Activated CD4-positive, alpha-beta memory T cell treated with anti-CD3 and anti-CD28 coated beads for 36 hours (primary cell): ENCODE results near the gene SALL1. TPM values are rescaled to one million over a fixed set of nuclear protein-coding genes. Genes with fewer than 3 reads are reported as not detected.

ENCODE experiments used
- CTCF ChIA-PET: fragments of 350-600 bp; sonication (Branson Sonifier 250); formaldehyde crosslinking; loops from one replicate; lab custom pipeline; 2021; ENCODE audit warnings: antibody characterized with exemption, inconsistent platforms; lab: Charles Lee
- POLR2A ChIA-PET: fragments of 350-600 bp; sonication (Branson Sonifier 250); formaldehyde crosslinking; loops from one replicate; lab custom pipeline; 2021; ENCODE audit warnings: antibody characterized with exemption; lab: Charles Lee
- DNase-seq: peaks from one replicate; pipeline ENCODE4 v3.0.0-alpha.2; 2020
- H3K27ac Mint-ChIP-seq: one replicate; pipeline ENCODE4 v1.8.0; 2021; ENCODE audit warnings: mixed read lengths
- H3K27me3 Mint-ChIP-seq: one replicate; pipeline ENCODE4 v1.8.0; 2021; ENCODE audit warnings: mixed read lengths
- H3K36me3 Mint-ChIP-seq: one replicate; pipeline ENCODE4 v1.8.0; 2021; ENCODE audit warnings: mixed read lengths
- H3K4me1 Mint-ChIP-seq: one replicate; pipeline ENCODE4 v1.8.0; 2021; ENCODE audit warnings: low read depth, mixed read lengths
- H3K4me3 Mint-ChIP-seq: one replicate; pipeline ENCODE4 v1.8.0; 2021; ENCODE audit warnings: mild to moderate bottlenecking, mixed read lengths
- H3K9me3 Mint-ChIP-seq: one replicate; pipeline ENCODE4 v1.8.0; 2021; ENCODE audit warnings: mixed read lengths
- intact Hi-C: fragments of 100-400 bp; cut with micrococcal nuclease; formaldehyde crosslinking; loops from one replicate; pipeline ENCODE4 v1.15.1; 2023
- total RNA-seq, 2 experiments: library from RNA; stranded (reverse); gene quantifications; one replicate each; pipeline ENCODE4 v1.2.3, GENCODE V29; 2021

Gene SALL1
- total RNA-seq, 2 experiments from 2014 or later: not detected

GRCh38 chr16:51154271-51155171, 3.5 kb upstream of the SALL1 start:
- CTCF ChIA-PET: no interaction called here
- H3K27ac Mint-ChIP-seq: no peak overlapping the region
- H3K4me3 Mint-ChIP-seq: no peak overlapping the region
- H3K4me1 Mint-ChIP-seq: peaks cover 13% of the 10 kb centered on the region
- peaks cover 4% of the 10 kb centered on the region for H3K36me3 Mint-ChIP-seq
- DNase-seq: no peak
- no peaks in the 10 kb centered on the region for H3K9me3 Mint-ChIP-seq
- H3K27me3 Mint-ChIP-seq: peaks cover 61% of the 10 kb centered on the region
- intact Hi-C loops: no loop called here
- POLR2A ChIA-PET: no interaction called here

- Mint-ChIP-seq H3K36me3 (peaks cover 4% of the 10 kb centered on the region), H3K27me3 (peaks cover 68% of the 10 kb centered on the region), H3K27ac (no peak overlapping the region), H3K4me3 (no peak overlapping the region), H3K4me1 (peaks cover 13% of the 10 kb centered on the region), H3K9me3 (no peaks in the 10 kb centered on the region)
- ChIA-PET POLR2A (no interaction called here), CTCF (no interaction called here)
- intact Hi-C loops: no loop called here
- DNase-seq: no peak
Measured at GRCh38 chr16:51153577-51154031, 2.5 kb upstream of the SALL1 start.

GRCh38 chr16:51152691-51153576, 1.9 kb upstream of the SALL1 start:
- Mint-ChIP-seq H3K9me3 (no peaks in the 10 kb centered on the region), H3K4me1 (peaks cover 13% of the 10 kb centered on the region), H3K36me3 (peaks cover 4% of the 10 kb centered on the region), H3K27me3 (peaks cover 72% of the 10 kb centered on the region), H3K27ac (no peak overlapping the region), H3K4me3 (no peak overlapping the region)
- ChIA-PET POLR2A (no interaction called here), CTCF (no interaction called here)
- no peak for DNase-seq
- intact Hi-C loops: no loop called here

- H3K9me3 Mint-ChIP-seq: no peaks in the 10 kb centered on the region
- H3K4me1 Mint-ChIP-seq: peaks cover 13% of the 10 kb centered on the region
- intact Hi-C loops: no loop called here
- peaks cover 4% of the 10 kb centered on the region for H3K36me3 Mint-ChIP-seq
- POLR2A ChIA-PET: no interaction called here
- CTCF ChIA-PET: no interaction called here
- DNase-seq: no peak
- H3K27ac Mint-ChIP-seq: no peak overlapping the region
- peaks cover 69% of the 10 kb centered on the region for H3K27me3 Mint-ChIP-seq
- no peak overlapping the region for H3K4me3 Mint-ChIP-seq
Measured at GRCh38 chr16:51151961-51152663, 1.0 kb upstream of the SALL1 start.

- ChIA-PET CTCF (no interaction called here), POLR2A (no interaction called here)
- H3K4me3 Mint-ChIP-seq: no peak overlapping the region
Measured at GRCh38 chr16:51151435-51151960, 428 bp upstream of the SALL1 start.

GRCh38 chr16:51150165-51150887, 744 bp downstream of the SALL1 start:
- Mint-ChIP-seq H3K27me3 (peaks cover 65% of the 10 kb centered on the region), H3K36me3 (peaks cover 4% of the 10 kb centered on the region), H3K4me1 (peaks cover 13% of the 10 kb centered on the region), H3K9me3 (no peaks in the 10 kb centered on the region), H3K27ac (no peak overlapping the region), H3K4me3 (no peak overlapping the region)
- ChIA-PET POLR2A (no interaction called here), CTCF (no interaction called here)
- intact Hi-C loops: no loop called here
- no peak for DNase-seq

More at GRCh38 chr16:51151435-51151960, 428 bp upstream of the SALL1 start:
- Mint-ChIP-seq H3K27ac (no peak overlapping the region), H3K9me3 (no peaks in the 10 kb centered on the region), H3K36me3 (peaks cover 4% of the 10 kb centered on the region), H3K27me3 (peaks cover 66% of the 10 kb centered on the region), H3K4me1 (peaks cover 13% of the 10 kb centered on the region)
- DNase-seq: no peak
- intact Hi-C loops: no loop called here

- CTCF ChIA-PET: no interaction called here
- DNase-seq: no peak
- Mint-ChIP-seq H3K36me3 (peaks cover 4% of the 10 kb centered on the region), H3K4me1 (peaks cover 13% of the 10 kb centered on the region), H3K27ac (no peak overlapping the region), H3K9me3 (no peaks in the 10 kb centered on the region), H3K4me3 (no peak overlapping the region), H3K27me3 (peaks cover 63% of the 10 kb centered on the region)
- POLR2A ChIA-PET: no interaction called here
- intact Hi-C loops: no loop called here
Measured at GRCh38 chr16:51149721-51150164, 1.3 kb downstream of the SALL1 start.

- Mint-ChIP-seq H3K4me3 (no peak overlapping the region), H3K27ac (no peak overlapping the region), H3K27me3 (peaks cover 61% of the 10 kb centered on the region), H3K36me3 (peaks cover 3% of the 10 kb centered on the region), H3K4me1 (peaks cover 13% of the 10 kb centered on the region), H3K9me3 (no peaks in the 10 kb centered on the region)
- ChIA-PET POLR2A (no interaction called here), CTCF (no interaction called here)
- intact Hi-C loops: no loop called here
- no peak for DNase-seq
Measured at GRCh38 chr16:51149251-51149661, 1.8 kb downstream of the SALL1 start.

- ChIA-PET CTCF (no interaction called here), POLR2A (no interaction called here)
- Mint-ChIP-seq H3K27me3 (peaks cover 55% of the 10 kb centered on the region), H3K4me3 (no peak overlapping the region), H3K27ac (no peak overlapping the region), H3K36me3 (peaks cover 2% of the 10 kb centered on the region), H3K4me1 (peaks cover 13% of the 10 kb centered on the region), H3K9me3 (no peaks in the 10 kb centered on the region)
- DNase-seq: no peak
- intact Hi-C loops: no loop called here
Measured at GRCh38 chr16:51148678-51149228, 2.3 kb downstream of the SALL1 start.

- intact Hi-C loops: no loop called here
- Mint-ChIP-seq H3K36me3 (peaks cover 2% of the 10 kb centered on the region), H3K9me3 (no peaks in the 10 kb centered on the region), H3K27me3 (peaks cover 48% of the 10 kb centered on the region), H3K4me1 (peaks cover 10% of the 10 kb centered on the region), H3K27ac (no peak overlapping the region), H3K4me3 (no peak overlapping the region)
- ChIA-PET POLR2A (no interaction called here), CTCF (no interaction called here)
- DNase-seq: no peak
Measured at GRCh38 chr16:51147776-51148677, 3.0 kb downstream of the SALL1 start.
